HG02610 (cell line): ENCODE data around the gene CD96.
A peak's percentile ranks its signal among the peaks of the same experiment; 100 is the strongest.
"Not testable (repeated sequence)": the region's sequence is repeated elsewhere in the genome, so short reads cannot be mapped to it uniquely, and the experiment has no call there.

Experiments
- ATAC-seq: cut with Tn5 transposase; IDR thresholded peaks from one replicate; pipeline ENCODE4 v1.9.1; 2021; ENCODE audit warnings: mild to moderate bottlenecking, moderate library complexity; ENCODE audit not compliant: unreplicated experiment

Gene CD96

GRCh38 chr3:111668888-111669488 lies 127.0 kb downstream of the CD96 start:
- peak; percentile 42 for ATAC-seq

- ATAC-seq = no peak
These were observed 128.1 kb downstream of the CD96 start for GRCh38 chr3:111669926-111670630.

DNA sequence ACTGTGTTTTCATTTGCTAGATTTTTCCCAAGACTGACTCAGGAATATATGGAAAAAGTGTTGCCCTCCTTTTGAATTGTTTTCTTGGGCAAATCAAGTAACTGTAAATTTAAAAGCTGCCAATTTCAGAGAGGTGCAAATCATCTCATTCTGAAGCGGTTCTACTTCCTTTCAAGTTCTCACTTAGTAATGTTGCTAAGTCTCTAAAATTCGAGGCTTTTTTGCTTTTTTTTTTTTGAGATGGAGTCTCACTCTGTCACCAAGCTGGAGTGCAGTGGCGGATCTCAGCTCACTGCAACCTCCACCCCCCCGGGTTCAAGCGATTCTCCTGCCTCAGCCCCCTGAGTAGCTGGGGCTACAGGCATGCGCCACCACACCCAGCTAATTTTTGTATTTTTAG lies 130.5 kb downstream of the CD96 start:
- not testable (repeated sequence) for ATAC-seq

GRCh38 chr3:111675846-111676210 lies 133.8 kb downstream of the CD96 start:
- ATAC-seq = no peak

DNA sequence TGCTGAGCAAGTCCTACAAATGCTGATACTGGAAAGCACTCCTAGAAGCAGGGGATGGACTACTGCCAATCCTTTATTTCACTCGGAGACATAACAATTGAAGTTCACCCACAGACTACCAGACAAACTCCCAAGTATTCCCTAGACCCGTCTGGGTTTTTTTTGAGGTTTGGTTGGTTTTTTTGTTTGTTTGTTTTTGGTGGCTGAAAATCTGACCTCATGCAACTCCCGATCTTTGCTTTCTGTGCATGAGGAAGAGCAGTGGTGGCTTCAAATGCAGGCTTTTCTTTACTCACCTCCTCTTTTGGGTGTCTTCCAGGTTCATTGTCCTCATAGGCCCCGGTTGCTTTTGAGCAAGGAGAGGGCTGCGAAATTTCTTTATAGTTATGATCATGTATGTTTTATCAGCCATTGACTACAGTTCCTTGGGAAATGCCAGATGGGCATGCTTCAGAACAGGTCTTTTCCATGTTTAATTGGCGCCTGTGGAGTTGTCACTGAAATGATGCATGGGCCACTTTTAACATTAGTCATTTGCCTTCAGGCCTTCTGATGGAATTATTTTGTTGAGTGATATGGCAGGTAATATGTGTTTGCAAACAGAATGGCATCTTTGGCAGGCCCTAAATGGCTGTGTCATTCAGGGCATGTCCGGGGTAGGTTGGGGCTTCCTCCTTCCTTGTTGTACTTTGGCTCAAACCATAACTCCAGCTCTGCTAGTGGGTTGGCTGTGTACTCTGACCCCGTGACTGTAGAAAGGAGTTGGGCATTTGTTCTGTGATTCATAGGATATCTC lies 134.4 kb downstream of the CD96 start:
- peak; percentile 27 for ATAC-seq

DNA sequence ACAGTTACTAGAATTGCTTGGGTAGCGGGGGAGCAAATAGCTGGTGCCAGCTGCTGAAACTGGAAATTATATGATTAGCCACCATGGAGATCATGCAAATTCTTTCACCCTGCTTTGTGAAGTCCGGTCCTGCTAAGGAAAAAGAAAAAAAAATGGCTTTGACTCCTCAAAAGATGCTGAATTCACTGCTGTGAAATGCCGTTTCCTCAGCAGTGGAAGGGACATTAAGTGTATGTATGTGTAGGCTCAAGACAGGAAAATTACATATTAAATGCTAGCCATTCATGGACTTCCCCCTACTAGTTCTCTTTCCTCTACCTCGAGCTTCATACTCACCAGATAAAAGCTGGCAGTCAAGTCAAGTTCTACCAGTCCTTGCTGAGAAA lies 135.0 kb downstream of the CD96 start:
- no peak for ATAC-seq

GRCh38 chr3:111681661-111682426 lies 139.8 kb downstream of the CD96 start:
- no peak for ATAC-seq

DNA sequence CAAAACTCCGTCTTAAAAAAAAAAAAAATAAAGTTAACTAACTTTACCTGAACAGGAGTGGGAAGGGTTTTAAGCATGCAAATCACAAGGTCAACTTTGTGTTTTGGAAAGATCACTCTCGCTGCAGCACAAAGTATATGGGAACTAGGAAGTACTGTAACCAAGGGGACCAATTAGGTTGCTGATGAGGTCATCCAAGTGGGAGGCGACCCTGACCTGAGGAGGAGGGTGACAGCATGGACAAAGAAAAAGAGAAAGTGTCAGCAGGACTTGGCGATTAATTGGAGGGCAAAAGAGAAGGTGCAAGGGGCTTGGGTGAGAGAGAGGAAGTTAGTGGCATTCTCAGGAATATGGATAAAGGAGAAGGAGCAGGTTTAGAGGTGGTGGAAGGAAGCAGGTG lies 142.6 kb downstream of the CD96 start:
- no peak for ATAC-seq

DNA sequence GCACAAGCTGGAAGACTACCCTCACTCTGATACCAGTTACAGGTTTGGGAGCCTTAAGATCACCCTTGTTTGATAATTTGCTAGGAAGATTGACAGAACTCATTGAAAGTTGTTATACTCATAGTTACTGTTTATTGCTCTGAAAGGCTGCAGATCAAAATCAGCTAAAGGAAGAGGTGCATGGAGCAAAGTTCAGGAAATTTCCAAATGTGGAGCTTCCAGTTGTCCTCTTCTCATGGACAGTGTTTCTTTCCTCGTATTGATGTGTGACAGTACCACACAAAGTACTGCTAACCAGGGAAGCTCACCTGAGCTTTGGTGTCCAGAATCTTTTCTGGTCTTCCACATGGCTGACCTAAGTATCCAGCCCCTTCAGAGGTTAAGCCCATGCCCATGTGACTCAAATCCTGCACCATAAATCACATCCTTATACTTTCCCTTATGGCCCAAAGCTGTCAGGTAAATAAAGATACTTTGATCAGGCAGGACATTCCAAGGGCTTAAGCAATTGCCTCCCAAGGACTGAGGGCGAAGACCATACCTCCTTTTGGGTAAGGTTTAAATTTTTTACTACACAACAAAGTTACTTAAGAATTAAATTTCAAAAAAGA lies 146.3 kb downstream of the CD96 start:
- no peak for ATAC-seq

DNA sequence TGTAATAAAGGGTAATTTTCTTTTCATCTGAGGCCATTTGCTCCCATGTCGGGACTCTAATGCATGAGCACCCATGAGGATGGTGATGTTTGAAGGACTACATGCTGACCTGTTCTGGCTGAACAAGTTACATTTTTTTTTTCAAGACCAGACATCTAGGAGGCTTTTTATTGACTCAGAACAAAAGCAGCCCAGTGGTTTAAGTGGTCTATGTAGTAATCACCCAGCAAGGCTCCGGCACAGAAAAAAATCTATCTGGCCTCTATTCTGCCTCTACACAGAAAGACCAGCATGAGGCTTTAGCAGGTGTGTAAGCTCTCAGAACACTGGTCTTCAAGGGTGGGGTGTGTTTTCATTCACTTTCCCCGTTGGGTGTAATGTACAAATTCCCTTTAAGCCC lies 148.2 kb downstream of the CD96 start:
- ATAC-seq = peak; percentile 99

DNA sequence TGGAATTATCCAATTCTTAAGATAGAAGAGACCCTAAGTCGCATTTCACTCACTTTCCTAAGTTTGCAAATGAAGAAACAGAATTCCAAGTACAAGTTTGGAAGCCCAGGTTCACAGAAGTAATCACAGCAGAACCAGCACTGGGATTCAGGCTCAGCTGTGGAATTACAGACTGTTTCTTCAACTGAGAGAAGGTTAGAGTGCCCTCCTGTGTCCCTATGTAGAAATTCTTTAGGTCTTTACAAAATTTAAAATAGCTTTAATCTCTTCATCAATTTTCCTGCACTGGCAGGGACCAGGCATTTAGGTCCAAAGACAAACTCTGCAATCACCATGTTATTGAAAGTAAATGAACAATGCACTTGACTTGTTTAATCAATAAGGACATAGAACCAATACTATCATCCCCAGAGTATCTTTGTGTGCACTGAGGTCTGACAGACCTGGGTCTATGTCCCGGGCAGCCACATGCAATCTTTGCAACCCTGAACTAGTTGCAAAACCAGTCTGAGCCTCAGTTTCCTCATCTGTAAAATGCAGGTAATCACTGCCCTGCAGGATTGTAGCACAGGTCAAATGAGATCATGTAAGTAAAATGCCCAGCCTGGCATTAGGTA lies 149.4 kb downstream of the CD96 start:
- no peak for ATAC-seq

DNA sequence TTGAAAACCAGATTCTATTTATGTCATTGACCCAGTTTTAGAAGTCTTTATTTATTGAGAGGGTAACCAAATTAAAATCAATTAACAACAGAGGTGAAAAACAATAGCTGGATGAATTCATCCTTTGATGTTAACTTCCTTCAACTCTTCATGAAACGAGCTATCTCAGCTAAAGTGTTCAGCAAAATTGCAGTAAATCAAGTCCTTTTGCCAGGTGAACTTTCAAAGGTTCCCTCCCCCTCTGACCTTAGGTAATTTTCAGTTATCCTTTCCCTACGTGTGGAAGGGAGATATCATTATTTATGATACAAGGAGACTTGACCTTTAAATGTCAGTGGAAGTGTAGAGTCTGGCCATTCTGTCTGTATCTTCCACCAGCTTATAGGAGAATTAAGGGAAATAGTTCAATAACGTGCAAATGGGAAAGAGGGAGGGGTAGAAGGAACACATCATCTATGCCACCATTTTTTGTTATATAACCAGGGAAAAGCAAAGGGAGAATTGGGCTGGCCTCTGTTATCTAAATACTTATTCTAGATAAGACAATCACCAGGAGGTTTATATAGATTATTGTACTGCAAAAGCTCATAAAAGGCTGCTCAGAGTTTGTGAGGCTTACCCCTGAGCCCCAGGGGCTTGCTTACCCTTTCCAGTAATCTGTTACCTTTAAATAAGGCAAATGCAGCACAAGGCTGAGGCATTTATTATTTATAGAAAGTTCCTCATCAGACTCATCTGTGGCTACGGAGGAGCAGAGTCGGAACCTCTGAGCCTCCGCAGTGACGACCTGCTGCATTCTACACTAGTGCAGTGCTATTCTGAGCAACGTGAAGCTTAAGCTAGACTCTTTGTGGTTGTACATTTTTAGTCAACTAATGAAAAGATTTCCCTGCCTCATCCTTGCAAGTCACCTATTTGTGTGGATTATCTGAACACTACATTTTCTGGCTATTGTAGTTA lies 150.9 kb downstream of the CD96 start:
- no peak for ATAC-seq

- no peak for ATAC-seq
These were observed 152.5 kb downstream of the CD96 start for GRCh38 chr3:111694471-111694870.

DNA sequence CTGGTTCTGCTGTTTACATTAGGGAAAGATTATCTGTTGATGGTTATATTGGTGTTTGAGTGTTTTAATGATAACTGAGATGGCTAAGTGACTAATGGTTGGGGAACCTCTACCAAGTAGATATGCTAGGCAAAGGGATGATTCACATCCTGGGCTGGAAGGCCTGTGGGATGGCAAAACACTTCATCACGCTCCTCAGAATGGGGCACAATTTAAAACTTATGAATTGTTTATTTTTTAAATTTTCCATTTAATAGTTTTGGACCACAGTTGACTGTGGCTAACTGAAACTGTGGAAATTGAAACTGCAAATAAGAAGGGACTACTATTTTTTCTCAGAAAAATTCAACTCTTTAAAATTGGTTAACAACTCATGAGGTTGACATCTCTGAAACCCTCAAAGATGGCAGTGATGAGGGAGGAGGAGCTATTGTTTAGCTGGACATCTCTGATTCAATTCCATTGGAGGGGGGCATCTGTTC lies 153.7 kb downstream of the CD96 start:
- no peak for ATAC-seq

GRCh38 chr3:111700054-111700453 lies 158.1 kb downstream of the CD96 start:
- peak; percentile 62 for ATAC-seq

DNA sequence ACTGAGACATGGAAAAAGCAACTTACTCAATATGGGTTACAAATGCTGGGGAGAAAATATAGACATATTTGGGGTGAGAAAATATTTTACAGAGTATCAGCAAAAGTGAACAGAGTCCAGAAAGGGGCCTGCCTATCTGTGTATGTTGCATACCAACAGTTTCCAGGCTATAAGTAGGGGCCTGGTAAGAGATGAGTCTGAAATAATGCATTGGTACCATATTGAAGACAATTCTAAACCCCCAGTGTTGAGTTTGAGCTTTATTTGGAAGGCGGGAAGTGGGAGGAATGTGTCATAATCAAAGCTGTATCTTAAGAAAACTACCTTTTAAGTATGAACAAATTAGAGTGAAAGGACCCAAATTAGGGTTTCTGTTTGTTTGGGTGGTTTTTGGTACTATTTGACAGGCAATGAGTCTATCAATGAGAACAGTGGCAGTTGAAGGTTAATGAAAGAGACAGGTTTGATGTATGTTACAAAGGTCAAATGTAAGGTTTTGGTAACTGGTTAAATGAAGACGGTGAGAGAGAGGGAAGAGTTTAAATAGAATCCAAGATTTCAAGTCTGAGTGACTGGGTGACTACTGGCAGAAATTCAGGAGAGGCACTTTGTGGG lies 159.4 kb downstream of the CD96 start:
- no peak for ATAC-seq
